Measurements from ENCODE around the gene CNTNAP2. TPM values are rescaled to one million over a fixed set of nuclear protein-coding genes. Genes with fewer than 3 reads are reported as not detected.
"Not testable (repeated sequence)": the region's sequence is repeated elsewhere in the genome, so short reads cannot be mapped to it uniquely, and the experiment has no call there.

Gene CNTNAP2
- total RNA-seq, 1 donor from 2014 or later: not detected

DNA sequence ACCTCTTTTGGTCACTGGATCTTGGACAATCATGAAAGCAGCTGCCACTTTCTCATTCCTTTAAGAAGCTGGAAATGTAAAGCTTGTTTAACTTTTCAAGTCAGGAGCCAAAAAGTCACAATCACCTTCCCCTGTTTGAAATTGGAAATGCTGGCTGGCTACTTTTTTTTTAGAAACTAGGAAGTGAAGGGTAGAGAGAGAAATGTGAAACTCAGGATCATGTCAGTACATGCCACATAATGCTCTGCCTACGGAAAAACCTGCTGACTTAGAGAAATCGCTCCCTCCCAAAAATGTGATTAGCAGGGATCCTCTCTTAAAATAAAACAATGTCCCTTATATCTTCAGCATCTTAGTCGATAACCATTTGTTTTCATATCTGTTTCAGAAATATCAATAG, 2285.6 kb downstream of the CNTNAP2 start:
- intact Hi-C loops (cut with micrococcal nuclease): no loop called here

DNA sequence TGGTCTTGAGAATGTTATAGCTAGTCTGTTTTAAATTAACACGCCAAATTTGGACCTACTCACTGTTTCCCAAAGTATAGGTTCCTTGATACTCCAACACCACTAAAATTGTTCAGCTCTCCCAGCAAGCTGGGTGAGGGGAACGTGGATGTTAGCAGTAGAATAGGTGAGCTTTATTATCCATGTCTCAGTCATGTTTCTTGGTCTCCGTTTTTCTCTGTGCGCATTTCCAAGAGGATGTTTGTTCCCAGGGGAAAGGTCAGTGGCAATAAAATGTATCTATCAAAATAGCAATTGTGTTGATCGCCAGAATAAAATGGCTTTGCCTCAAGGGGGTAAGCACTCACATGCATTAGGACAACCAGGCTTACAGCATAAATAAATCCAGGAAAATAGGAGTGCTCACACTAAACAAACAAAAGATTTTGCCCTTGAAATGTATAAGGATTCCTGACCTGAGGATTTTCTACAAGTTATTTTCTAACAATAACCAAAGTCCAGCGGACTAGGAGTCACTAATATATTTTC, 2286.9 kb downstream of the CNTNAP2 start:
- intact Hi-C loops (cut with micrococcal nuclease): no loop called here

DNA sequence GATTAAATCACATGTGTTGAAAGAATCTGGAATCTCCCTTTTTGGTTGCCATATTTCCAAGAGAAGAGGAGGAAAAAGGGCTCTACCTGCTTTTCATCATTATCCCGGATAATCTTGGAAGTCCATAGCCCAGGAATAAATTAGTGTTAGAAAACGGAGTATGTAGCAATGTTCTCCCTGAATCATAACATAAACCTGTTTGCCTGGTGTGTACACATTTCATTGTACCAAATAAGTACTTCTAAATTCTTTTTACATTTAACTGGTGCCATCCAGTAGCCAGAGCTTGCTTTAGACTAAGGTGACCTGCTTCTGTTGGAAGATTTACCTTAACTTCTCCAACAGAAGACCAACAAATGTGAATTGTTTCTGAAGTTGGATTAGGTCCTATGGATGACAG, 2291.7 kb downstream of the CNTNAP2 start:
- intact Hi-C loops (cut with micrococcal nuclease): no loop called here

DNA sequence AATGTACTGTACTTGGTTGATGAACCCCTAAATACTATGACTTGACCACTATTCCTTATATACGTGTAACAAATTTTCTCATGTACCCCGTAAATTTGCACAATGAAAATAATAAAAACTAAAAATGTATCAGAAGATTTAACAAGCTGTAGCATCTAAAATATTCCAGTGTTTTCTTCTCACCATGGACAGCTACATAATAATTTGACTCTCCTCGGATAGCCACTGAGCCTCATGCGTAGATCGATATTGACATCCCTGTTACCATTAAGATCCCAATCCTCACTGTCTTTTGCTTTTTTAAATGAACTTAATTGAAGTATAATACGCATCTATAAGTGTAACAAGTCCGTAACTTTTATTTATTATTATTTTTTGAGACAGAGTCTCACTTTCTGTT, 2294.3 kb downstream of the CNTNAP2 start:
- intact Hi-C loops (cut with micrococcal nuclease): no loop called here

DNA sequence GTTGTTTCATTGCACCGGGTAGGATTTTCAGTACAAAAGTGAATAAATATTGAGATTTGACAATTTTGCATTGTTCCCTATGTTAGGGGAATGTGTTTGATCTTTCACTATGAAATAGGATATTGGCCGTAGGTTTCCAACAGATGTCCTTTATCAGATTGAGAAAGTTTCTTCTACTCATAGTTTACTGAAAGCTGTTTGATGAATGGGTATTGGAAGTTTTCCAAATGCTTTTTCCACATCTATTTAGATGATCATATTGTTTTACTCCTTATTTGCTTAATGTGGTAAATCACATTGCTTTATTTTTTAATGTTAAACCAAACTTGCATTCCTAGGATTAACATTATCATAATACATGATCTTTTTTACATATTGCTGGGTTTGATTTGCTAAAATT, 2296.1 kb downstream of the CNTNAP2 start:
- intact Hi-C loops (cut with micrococcal nuclease): no loop called here

DNA sequence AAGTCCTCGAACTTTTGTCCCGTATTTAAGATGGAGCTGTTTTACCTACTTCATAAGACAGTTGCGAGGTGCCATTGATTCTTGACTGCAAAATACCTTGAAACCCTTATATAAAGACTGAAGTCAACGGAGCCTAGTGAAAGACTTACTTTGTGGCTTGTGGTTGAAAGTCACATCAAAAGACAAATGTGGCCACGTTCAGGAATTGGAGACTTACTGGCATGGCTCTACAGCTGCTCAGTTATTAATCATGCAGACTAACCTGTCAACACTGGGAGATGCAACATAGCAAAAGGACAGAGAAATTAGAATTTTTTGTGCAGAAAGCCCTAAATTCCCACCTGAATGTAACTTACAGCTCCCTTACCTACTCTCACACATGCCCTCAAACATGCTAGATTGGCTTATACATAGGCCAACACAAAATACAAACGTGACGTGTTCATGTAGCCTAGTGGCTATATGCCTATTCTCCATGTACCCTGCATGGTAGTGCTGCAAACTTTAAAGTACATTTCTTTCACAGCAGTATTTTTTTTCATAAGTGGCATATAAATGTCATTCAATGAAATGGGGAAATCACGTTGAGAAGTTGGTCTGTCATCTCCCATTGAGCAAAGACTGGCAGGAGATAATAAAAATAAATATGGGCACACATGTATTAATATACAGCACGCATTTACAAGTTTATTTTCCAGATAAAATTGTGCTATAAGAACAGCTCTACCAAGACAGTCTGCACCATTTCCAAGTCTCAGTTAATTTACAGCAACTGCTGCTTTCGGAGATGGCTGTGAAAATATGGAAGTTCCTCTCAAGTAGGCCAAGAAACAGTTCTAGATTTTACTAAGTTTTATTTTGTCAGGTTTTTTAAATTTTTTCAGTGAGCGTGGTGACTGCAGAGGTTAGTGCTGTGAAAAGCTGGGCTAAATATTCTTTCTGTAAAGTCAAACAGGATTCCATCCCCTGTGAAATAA, 2303.5 kb downstream of the CNTNAP2 start:
- intact Hi-C loops (cut with micrococcal nuclease): no loop called here

DNA sequence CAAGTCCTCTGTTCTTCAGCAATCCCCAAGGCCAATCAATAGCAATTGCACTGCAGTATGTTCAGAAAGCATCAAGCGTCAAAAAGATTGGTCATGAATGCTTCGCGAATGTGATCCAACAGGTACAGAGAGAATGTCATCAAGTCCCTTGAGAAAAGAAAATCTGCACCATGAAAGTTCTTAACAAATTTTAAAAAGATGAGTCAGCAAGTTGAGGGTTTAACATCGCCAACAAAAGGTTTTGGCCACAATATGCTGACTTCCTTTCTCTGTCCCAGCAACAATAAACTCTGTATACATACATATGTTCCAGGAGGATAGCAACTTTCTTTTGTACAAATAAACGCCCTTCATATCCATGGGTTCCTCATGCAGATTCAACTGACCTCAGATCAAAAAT, 2305.4 kb downstream of the CNTNAP2 start:
- intact Hi-C loops (cut with micrococcal nuclease): no loop called here

DNA sequence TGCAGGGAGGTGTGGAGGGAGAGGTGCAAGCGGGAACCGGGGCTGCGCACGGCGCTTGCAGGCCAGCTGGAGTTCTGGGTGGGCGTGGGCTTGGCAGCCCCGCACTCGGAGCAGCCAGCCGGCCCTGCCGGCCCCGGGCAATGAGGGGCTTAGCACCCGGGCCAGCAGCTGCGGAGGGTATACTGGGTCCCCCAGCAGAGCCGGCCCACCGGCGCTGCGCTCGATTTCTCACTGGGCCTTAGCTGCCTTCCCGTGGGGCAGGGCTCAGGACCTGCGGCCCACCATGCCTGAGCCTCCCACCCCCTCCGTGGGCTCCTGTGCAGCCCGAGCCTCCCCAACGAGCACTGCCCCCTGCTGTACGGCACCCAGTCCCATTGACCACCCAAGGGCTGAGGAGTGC, 2309.8 kb downstream of the CNTNAP2 start:
- intact Hi-C loops (cut with micrococcal nuclease): not testable (repeated sequence)

DNA sequence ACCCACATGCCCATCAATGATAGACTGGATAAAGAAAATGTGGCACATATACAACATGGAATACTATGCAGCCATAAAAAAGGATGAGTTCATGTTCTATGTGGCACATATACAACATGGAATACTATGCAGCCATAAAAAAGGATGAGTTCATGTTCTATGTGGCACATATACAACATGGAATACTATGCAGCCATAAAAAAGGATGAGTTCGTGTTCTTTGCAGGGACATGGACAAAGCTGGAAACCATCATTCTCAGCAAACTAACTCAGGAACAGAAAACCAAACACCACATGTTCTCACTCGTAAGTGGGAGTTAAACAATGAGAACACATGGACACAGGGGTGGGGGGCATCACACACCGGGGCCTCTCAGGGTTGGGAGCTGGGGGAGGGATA, 2314.1 kb downstream of the CNTNAP2 start:
- intact Hi-C loops (cut with micrococcal nuclease): not testable (repeated sequence)

DNA sequence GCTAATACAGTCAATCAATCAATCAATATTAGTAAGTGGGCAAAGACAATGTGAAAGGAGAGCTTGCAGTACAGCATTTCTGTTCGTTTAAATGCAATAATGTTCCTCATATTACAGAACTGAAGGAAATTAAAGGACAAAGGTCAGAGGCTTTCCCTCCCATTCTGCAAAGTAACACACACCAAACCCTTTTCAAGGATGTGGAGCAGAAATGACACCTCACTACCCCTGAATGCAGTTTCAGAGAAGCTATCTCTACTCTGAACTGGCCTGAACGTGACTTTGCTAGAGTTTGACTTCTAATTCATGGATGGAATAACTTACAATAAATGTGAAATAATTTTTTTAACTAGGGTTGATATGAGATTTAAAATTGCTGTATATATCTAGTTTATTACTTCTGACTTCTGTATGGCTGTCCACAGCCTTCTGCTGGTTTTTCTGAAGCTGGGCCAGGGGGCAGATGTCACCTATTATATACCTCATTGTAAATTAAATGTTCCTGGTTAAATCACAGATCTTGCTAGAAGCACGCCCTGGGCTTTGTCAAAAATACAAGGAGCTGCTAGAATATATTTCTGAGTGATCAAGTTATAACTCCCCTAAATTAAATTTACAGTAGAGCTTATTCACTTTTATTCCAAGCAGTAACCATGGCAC, 2317.1 kb downstream of the CNTNAP2 start:
- intact Hi-C loops (cut with micrococcal nuclease): no loop called here

DNA sequence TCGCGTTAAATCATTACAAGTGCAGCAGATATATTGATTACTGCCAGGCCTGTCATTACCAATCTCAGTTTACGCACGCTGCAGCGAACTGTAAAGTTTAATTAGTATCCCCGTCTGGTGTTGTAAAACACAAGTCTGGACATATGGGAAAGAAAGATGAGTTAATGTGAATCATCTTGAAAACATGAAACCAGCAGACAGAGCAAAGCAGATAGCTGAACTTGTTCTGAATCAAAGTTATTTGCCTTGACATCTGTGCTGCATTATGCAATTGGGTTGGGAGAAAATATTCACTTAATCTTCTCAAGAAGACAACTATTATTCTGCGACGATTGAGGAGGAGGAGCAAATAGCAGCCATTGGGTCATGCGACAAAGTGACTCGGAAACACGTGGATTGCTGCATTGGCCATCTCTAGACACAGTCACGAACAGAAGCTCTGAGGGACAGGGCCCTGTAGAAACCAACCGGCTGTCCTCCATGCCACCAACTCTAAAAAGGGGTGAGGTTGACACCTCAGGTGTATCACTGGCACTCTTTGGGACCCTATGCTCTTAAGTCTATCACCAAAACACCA, 2317.7 kb downstream of the CNTNAP2 start:
- intact Hi-C loops (cut with micrococcal nuclease): no loop called here

DNA sequence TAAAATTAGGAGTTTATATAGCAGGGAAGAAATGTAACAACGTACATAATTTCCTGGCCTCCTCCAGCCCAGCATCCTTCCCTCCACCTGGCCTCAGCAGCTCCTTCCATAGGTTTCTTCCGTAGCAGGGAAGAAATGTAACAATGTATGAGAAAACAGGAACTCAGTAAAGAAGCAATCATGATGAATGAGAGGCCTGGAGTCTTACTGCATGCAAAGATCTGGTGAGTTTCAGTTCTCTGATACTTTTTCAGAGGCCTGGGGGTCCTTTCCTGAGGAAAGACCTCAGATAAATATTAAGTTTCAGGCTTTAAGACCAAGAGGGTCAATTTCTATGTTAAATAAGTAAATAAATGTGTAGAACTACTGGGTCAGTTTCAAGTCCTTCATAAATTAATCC, 2318.3 kb downstream of the CNTNAP2 start:
- intact Hi-C loops (cut with micrococcal nuclease): no loop called here

DNA sequence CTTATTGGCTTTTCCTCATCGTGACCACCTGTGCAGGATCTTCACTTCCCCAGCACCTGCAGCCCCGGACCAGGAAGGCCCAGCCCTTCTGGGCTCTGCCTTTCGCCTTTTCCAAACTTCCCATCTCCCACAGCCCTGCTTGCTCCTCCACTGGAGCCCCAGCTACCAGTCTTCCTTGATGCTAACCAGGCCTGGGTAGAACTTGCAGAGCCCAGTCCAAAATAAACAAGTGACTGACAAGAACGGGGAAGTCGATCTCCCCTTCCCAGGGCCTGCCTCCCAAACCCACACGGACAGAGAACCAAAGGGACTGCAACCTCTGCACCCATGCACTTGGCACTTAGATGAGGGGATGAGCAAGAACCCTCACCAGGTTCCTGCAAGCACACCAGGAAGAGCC, 2319.1 kb downstream of the CNTNAP2 start:
- intact Hi-C loops (cut with micrococcal nuclease): no loop called here

DNA sequence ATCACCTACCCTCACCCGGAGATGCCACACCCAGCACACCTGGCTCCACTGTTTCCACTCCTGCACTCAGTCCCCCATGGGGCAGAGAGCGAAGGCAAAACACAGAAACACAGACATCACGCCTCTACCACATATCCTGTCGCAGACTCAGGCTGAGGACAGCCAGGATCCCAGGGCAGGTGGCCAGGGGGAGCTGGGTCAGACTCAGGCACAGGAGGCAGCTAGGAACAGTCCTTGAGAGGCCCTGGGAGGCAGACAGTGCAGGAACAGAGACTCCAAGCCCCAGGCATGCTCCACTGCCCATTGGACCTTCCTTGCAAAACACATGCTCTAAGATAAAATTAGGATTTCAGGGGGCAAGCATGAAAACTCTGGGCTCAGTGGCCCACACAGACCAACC, 2319.5 kb downstream of the CNTNAP2 start:
- intact Hi-C loops (cut with micrococcal nuclease): no loop called here

DNA sequence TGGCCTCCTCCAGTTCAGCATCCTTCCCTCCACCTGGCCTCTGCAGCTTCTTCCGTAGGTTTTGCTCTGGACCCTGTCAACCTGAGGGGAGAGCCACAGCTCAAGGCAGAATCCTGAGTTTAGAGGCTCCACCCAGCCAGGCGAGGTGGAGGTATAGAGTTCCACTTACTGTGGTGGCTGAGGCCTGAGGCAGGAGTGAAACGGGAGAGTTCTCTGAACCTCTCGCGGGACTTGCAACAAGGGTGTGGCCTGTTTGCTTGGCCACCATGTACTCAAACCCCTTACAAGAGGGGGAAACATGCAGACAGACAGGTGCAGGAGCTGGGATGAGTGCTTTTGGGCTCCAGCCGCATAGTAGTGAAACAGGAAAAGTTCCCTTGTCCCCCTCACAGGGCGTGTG, 2320.0 kb downstream of the CNTNAP2 start:
- intact Hi-C loops (cut with micrococcal nuclease): no loop called here

DNA sequence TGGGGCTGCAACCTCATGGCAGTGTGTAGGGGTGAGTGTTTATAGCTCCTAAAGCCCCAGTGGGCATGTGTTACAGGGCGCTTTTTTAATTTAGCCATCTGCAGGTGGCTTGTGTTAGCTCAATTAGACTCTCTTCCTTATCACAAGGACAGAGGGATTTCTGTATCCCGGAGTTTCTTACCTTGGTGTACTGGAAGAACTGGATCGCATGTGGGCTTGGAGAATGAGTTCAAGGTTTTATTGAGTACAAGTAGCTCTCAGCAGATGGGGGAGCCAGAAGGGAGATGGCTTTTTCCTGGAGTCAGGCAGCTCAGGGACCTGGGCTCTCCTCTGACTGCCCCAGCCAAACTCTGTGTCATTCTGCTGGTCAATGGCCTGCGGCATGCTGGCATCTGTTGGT, 2320.4 kb downstream of the CNTNAP2 start:
- intact Hi-C loops (cut with micrococcal nuclease): no loop called here

DNA sequence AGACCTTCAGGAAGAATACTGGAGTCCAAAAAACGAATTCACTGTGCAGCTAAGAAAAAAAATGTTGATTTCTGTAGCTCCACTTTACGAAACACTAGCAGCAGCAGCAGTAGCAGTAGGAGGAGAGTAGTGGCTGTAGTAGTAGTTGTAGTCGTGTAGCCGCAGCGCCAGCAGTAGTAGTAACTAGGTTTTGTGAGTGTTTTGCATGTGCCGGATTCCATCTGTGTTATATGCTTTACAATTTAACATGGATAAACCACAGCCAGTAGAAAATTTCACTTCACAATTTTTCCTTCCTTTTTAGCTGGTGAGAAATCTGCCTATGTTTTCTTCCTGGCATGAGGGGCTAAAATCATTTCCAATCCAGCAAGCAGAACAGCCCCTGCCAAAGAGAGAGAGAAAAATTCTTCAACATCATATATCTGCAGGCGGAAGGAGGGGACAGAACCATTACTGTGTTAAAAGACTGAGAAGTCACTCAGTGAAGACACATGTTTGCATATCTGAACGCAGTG, 2325.6 kb downstream of the CNTNAP2 start:
- intact Hi-C loops (cut with micrococcal nuclease): no loop called here

DNA sequence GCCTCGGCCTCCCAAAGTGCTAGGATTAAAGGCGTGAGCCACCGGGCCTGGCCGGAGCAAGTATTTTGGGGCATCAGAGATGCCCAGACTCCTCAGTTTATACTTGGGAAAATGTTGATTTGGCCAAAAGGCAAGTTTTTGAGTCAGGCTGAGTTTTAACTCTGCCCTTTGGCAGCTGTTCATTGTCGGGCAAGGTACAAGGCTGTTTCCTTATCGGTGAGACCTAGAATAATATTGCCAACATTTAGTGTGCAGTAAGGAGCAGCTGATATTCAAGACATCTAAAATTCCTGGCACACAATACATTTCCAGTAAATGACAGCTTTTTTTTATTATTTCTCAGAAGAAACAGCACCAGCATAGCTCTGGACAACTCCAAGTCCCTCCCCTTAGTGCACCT, 2326.3 kb downstream of the CNTNAP2 start:
- intact Hi-C loops (cut with micrococcal nuclease): no loop called here

DNA sequence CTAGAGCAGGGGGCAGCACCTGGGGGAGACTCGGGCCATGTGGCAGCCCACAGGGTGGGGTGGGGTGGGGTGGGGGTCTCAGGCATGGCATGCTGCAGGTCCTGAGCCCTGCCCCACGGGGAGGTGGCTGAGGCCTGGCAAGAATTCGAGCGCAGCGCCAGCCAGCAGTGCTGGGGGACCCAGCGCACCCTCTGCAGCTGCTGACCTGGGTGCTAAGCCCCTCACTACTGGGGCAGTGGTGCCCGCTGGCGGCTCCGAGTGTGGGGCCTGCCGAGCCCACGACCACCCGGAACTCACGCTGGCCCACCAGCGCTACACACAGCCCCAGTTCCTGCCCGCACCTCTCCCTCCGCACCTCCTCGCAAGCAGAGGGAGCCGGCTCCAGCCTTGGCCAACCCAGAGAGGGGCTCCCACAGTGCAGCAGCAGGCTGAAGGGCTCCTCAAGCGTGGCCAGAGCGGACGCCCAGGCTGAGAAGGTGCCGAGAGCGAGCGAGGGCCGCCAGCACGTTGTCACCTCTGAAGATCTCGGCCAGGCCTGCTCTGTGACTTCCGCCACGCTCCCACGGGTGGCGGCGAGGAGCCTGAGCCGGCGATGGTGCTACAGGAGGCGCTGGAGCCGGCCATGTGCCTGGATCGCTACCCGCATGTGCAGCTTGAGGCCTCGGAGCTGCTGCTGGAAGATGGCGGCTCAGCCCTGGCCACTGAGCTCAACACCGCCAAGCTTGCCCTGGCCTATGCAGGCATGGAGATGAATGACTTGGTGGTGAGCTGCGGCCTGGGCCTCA, 2328.9 kb downstream of the CNTNAP2 start:
- intact Hi-C loops (cut with micrococcal nuclease): no loop called here

DNA sequence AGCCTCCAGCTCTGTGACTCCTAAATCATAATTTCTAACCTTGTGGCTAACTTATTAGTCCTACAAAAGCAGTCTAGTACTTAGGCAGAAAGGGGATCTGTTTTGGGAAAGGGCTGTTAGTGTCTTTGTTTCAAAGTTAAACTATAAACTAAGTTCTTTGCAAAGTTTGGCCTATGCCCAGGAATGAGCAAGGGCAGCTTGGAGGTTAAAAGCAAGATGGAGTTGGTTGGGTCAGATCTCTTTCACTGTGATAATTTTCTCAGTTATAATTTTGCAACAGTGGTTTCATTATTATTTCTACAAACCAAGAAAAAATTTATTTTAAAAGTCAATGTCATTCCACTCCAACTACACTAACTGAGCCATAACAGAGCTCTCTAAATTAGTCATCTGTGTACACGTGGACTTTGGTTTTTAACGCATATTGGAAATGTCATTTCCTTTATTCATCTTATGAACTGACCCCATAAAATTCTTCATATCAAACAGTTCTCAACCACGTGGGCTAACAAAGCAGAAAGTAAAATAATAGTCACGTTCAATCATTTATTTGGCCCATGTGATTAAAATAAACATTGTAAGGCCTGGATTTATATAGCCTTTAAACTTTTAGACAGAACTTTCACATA, 2330.7 kb downstream of the CNTNAP2 start:
- intact Hi-C loops (cut with micrococcal nuclease): no loop called here

DNA sequence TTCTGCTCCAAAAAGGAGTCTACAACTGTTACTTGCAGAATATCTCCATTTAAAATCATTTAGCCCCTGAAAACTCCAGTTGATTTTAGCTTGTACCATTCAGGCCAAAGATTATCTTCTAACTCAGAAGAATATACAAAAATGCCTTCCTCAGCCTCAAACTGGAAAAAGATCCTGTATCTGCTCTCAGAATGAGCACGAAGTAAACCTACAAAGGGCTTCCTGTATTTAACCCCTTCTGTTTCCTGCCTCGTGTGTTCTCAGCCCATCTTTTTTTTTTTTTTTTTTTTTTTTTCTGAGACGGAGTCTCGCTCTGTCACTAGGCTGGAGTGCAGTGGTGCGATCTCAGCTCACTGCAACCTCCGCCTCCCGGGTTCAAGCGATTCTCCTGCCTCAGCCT, 2334.9 kb downstream of the CNTNAP2 start:
- intact Hi-C loops (cut with micrococcal nuclease): not testable (repeated sequence)

Data from T-helper 1 cell treated with Interleukin-12 subunit alpha and Interleukin-12 subunit beta and Interleukin-4 antibody, amounts not matched to agents 30 ng/mL and 1 ng/mL, for 36 hours (primary cell).